ENCODE measurements around the gene DPT.

DNA sequence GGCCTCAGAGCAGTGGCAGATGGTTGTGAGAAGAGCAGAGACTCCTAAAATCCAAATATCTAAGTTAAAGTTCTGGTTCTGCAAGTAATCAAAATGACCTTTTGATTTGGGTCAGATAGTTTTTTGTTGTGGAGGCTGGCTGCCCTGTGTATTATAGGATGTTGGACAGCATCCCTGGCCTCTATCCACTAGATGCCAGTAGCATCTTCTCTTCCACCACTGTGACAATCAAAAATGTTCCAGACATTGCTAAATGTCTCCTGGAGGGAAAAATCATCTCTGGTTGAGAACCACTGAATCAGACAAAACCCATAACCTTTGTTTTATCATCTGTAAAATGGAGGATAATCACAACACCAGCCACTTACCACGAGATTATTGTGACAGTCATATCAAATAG lies 5.9 kb upstream of the DPT start:
- TF ChIP-seq, protein P1, sequence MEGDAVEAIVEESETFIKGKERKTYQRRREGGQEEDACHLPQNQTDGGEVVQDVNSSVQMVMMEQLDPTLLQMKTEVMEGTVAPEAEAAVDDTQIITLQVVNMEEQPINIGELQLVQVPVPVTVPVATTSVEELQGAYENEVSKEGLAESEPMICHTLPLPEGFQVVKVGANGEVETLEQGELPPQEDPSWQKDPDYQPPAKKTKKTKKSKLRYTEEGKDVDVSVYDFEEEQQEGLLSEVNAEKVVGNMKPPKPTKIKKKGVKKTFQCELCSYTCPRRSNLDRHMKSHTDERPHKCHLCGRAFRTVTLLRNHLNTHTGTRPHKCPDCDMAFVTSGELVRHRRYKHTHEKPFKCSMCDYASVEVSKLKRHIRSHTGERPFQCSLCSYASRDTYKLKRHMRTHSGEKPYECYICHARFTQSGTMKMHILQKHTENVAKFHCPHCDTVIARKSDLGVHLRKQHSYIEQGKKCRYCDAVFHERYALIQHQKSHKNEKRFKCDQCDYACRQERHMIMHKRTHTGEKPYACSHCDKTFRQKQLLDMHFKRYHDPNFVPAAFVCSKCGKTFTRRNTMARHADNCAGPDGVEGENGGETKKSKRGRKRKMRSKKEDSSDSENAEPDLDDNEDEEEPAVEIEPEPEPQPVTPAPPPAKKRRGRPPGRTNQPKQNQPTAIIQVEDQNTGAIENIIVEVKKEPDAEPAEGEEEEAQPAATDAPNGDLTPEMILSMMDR (IDR thresholded peaks at IDR 0.05), result peak in 3 of 6 experiments; percentile 11 to 13 (median 13)
- TF ChIP-seq POLR2A (IDR thresholded peaks at IDR 0.05), result no peak
